ENCODE measurements around the gene CAMKK1. TPM values are rescaled to one million over a fixed set of nuclear protein-coding genes. Genes with fewer than 3 reads are reported as not detected.

CAMKK1 gene
- 1 to 10 TPM; 3.4 to 4.0 TPM for total RNA-seq

GRCh38 chr17:3893003-3893719 is at the start of gene CAMKK1:
TSS of gene CAMKK1 (minus strand) at chr17:3893053. CDS start at chr17:3885687, 7,366 bp downstream.
- Mint-ChIP-seq H3K36me3 (ENCODE audit: low read depth) (no peaks in the 10 kb centered on the region), H3K4me3 (peak within 1 kb of the TSS; percentile 82), H3K27ac (peak within 1 kb of the TSS; percentile 87), H3K9me3 (no peaks in the 10 kb centered on the region), H3K4me1 (peaks cover 45% of the 10 kb centered on the region), H3K27me3 (peaks cover 7% of the 10 kb centered on the region)
- ChIA-PET POLR2A (interaction anchor here (0.6 kb wide), 1 partner anchor 106 kb away, joined by 5 read pairs; no protein-coding TSS in a partner anchor), CTCF (interaction anchor here (0.8 to 1.4 kb wide), 8 partner anchors 9 to 169 kb away, joined by 3 to 5 read pairs (median 3); partner anchors contain the start of genes HASPIN and NCBP3)
- peak; percentile 90 for DNase-seq

DNA sequence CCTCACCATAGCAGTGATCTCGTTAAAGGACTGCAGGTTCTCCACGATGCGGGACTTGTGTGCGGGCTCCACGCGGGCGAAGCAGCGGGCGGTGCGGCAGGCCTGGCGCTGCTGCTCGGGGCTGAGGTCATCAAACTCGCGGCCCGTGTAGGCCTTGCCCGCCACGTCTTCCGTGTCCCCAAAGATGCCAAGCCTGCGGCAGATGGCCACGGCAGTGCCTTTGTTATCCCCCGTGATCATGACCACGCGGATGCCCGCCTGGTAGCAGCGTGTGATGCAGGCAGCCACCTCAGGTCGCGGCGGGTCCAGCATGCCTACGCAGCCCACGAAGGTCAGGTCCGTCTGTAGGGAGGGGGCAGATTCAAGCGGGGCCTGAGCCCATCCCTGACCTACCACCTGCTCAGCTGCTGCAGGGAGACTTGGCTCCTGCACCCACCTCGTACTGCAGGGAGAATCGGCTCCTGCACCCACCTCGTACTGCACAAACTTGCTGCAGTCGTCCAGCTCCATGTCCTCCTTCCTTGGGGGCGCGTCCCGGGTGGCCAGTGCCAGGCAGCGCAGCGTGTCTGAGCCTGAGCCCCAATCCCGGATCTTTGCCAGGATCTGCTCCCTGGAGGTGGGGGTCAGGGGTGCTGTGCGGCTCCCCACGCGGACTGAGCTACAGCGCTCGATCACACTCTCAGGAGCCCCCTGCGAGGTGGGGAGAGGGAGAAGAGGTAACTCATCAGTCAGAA is 48.3 kb upstream of the CAMKK1 start:
- Mint-ChIP-seq H3K36me3 (ENCODE audit: low read depth) (peaks cover 70% of the 10 kb centered on the region), H3K4me1 (no peaks in the 10 kb centered on the region), H3K9me3 (no peaks in the 10 kb centered on the region), H3K27ac (no peak overlapping the region), H3K4me3 (no peak overlapping the region), H3K27me3 (no peaks in the 10 kb centered on the region)
- POLR2A ChIA-PET, result no interaction called here
- DNase-seq, result no peak
- CTCF ChIA-PET, result no interaction called here

DNA sequence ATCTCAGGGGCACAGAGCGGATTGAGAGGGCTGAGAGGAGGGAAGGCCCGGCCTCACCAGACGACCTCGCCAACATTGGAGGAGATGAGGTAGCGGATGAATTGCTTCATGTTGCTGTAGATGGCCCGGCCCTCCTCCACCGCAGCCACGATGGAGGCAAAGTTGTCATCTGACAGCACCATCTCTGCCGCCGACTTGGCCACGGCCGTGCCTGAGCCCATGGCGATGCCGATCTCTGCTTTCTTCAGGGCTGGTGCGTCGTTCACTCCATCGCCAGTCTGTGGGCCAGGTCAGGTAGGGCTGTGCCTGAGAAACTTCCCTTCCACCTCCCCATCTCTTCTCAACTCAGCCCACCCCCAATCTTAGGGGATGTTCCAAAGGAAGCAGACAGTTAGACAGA is 44.5 kb upstream of the CAMKK1 start:
- Mint-ChIP-seq H3K36me3 (ENCODE audit: low read depth) (peaks cover 70% of the 10 kb centered on the region), H3K4me3 (no peak overlapping the region), H3K9me3 (no peaks in the 10 kb centered on the region), H3K4me1 (no peaks in the 10 kb centered on the region), H3K27me3 (no peaks in the 10 kb centered on the region), H3K27ac (no peak overlapping the region)
- POLR2A ChIA-PET, result no interaction called here
- CTCF ChIA-PET, result no interaction called here
- DNase-seq, result no peak

DNA sequence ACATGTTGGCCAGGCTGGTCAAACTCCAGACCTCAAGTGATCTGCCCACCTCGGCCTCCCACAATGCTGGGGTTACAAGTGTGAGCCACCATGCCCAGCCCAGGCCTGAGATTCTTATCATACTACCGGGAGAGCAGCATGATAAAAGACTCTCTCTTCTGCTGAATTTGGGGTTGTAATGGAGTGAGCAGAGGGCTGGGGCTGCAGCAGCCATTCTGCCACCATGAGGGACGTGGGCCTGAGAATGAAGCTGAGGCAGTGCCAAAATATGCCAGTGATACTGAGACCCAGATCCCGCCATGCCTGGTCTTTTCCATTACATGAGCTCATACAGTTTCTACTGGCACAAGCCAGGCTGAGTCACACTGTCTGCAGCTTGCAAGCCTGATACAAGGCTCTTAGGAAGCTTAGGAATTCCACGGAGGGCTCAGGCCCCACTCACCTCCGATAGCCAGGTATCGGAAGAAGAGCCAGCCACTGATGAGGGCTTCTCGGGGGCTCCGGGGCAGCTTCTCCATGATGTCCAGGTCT is 43.0 kb upstream of the CAMKK1 start:
- CTCF ChIA-PET, result interaction anchor here (0.7 to 1.3 kb wide), 2 partner anchors 21 to 89 kb away, joined by 3 to 4 read pairs; no protein-coding TSS in a partner anchor
- DNase-seq, result no peak
- H3K27ac Mint-ChIP-seq, result no peak overlapping the region
- no peak overlapping the region for H3K4me3 Mint-ChIP-seq
- POLR2A ChIA-PET, result no interaction called here
- no peaks in the 10 kb centered on the region for H3K9me3 Mint-ChIP-seq
- peaks cover 66% of the 10 kb centered on the region for H3K36me3 Mint-ChIP-seq (ENCODE audit: low read depth)
- H3K27me3 Mint-ChIP-seq, result no peaks in the 10 kb centered on the region
- no peaks in the 10 kb centered on the region for H3K4me1 Mint-ChIP-seq

DNA sequence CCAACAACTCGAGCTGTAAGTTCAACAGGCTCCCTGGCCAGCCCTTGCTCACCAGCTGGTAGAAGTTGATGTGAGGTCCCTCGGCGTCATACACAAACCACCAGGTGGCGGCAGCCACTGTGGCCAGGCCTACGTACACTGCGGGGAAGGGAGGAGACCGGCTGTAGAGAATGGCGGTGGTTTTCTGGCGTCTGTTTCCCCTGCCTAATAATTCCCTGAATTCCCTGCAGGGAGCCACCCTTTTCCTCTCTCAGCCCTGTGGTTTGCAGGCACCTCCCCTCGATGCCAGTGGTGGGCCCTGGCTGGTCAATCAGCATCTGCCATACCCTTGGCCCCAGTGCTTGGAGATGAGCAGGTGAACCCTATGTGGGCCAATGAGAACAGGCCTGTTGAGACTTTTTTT is 42.3 kb upstream of the CAMKK1 start:
- DNase-seq, result peak; percentile 49
- Mint-ChIP-seq H3K4me1 (no peaks in the 10 kb centered on the region), H3K4me3 (no peak overlapping the region), H3K9me3 (no peaks in the 10 kb centered on the region), H3K36me3 (ENCODE audit: low read depth) (peaks cover 66% of the 10 kb centered on the region), H3K27me3 (no peaks in the 10 kb centered on the region), H3K27ac (no peak overlapping the region)
- ChIA-PET POLR2A (no interaction called here), CTCF (interaction anchor here (0.7 to 1.7 kb wide), 3 partner anchors 11 to 43 kb away, joined by 3 to 4 read pairs (median 3); no protein-coding TSS in a partner anchor)

- H3K27ac Mint-ChIP-seq, result no peak overlapping the region
- CTCF ChIA-PET, result interaction anchor here (0.6 to 0.7 kb wide), 2 partner anchors 89 to 290 kb away, joined by 3 read pairs; no protein-coding TSS in a partner anchor
Observed at GRCh38 chr17:3929764-3930163, 36.9 kb upstream of the CAMKK1 start.

DNA sequence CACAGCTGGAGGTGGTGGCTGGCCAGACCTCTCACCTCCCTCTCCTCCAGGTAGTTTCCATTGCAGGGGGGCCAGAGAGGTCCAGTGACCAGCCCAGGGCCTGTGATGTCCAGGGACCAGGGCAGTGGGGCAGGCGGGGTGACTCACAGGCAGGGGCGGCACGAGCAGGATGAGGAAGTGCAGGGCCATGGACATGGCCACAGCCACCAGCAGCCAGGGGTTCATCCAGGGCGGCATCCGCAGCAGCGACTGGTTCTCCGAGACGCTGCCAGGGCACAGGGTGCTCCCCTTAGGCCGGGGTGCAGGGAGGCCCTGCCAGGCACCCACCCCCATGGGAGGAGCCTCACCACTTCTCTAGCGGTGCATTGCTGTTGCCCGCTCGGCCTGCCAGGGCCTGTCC is 36.3 kb upstream of the CAMKK1 start:
- Mint-ChIP-seq H3K27ac (no peak overlapping the region), H3K9me3 (no peaks in the 10 kb centered on the region), H3K27me3 (no peaks in the 10 kb centered on the region), H3K36me3 (ENCODE audit: low read depth) (peaks cover 48% of the 10 kb centered on the region), H3K4me3 (no peak overlapping the region), H3K4me1 (no peaks in the 10 kb centered on the region)
- DNase-seq, result no peak
- ChIA-PET CTCF (interaction anchor here (0.6 to 0.8 kb wide), 2 partner anchors 15 to 61 kb away, joined by 3 to 4 read pairs; no protein-coding TSS in a partner anchor), POLR2A (no interaction called here)

More at GRCh38 chr17:3929764-3930163, 36.9 kb upstream of the CAMKK1 start:
- Mint-ChIP-seq H3K27me3 (no peaks in the 10 kb centered on the region), H3K4me1 (no peaks in the 10 kb centered on the region), H3K9me3 (no peaks in the 10 kb centered on the region), H3K36me3 (ENCODE audit: low read depth) (peaks cover 49% of the 10 kb centered on the region), H3K4me3 (no peak overlapping the region)
- POLR2A ChIA-PET, result no interaction called here
- no peak for DNase-seq

GRCh38 chr17:3928406-3928805 is 35.6 kb upstream of the CAMKK1 start:
- no peak overlapping the region for H3K27ac Mint-ChIP-seq
- no peak overlapping the region for H3K4me3 Mint-ChIP-seq
- no peaks in the 10 kb centered on the region for H3K4me1 Mint-ChIP-seq
- no peaks in the 10 kb centered on the region for H3K27me3 Mint-ChIP-seq
- H3K9me3 Mint-ChIP-seq, result no peaks in the 10 kb centered on the region
- ChIA-PET CTCF (interaction anchor here (0.6 to 1.5 kb wide), 4 partner anchors 14 to 122 kb away, joined by 3 to 4 read pairs (median 3); no protein-coding TSS in a partner anchor), POLR2A (no interaction called here)
- H3K36me3 Mint-ChIP-seq (ENCODE audit: low read depth), result peaks cover 43% of the 10 kb centered on the region
- DNase-seq, result no peak

DNA sequence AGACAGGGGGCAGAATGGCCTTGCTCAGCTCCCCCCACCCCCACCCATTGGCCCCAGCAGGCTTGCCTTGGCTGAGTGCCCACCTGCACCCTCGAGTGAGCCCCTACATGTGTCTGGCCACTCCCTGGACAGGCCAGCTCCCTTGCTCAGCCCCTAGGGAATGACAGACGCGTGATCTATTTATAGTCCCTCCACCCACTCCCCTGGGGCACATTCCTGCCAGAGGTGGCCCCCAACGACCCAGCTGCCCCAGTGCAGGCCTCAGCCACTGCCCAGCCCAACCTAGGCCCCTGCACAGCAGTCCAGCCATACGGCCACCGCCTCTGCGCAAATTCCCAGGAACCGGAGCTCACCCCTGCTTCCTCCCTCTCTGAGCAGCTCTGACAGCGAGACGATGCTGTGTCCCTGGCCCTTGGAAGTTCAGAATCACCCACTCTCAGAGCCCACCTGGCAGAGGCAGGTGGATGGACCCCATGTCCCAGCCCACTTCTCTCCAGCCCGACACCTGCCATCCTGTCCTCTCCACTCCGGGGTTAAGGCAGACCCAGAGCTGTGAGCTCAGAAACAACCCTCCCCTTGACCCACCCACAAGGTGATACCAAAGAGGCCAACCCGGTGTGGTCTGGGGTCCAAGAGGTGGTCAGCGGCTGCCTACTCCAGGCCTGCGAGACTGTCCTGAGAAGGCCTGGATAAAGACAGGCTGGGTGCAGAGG is 34.9 kb upstream of the CAMKK1 start:
- H3K4me3 Mint-ChIP-seq, result no peak overlapping the region
- H3K27me3 Mint-ChIP-seq, result no peaks in the 10 kb centered on the region
- no peaks in the 10 kb centered on the region for H3K9me3 Mint-ChIP-seq
- ChIA-PET CTCF (interaction anchor here (0.6 to 2.1 kb wide), 4 partner anchors 39 to 125 kb away, joined by 3 to 6 read pairs (median 4); partner anchors contain the start of gene NCBP3), POLR2A (no interaction called here)
- DNase-seq, result no peak
- H3K4me1 Mint-ChIP-seq, result no peaks in the 10 kb centered on the region
- H3K27ac Mint-ChIP-seq, result no peak overlapping the region
- peaks cover 41% of the 10 kb centered on the region for H3K36me3 Mint-ChIP-seq (ENCODE audit: low read depth)

DNA sequence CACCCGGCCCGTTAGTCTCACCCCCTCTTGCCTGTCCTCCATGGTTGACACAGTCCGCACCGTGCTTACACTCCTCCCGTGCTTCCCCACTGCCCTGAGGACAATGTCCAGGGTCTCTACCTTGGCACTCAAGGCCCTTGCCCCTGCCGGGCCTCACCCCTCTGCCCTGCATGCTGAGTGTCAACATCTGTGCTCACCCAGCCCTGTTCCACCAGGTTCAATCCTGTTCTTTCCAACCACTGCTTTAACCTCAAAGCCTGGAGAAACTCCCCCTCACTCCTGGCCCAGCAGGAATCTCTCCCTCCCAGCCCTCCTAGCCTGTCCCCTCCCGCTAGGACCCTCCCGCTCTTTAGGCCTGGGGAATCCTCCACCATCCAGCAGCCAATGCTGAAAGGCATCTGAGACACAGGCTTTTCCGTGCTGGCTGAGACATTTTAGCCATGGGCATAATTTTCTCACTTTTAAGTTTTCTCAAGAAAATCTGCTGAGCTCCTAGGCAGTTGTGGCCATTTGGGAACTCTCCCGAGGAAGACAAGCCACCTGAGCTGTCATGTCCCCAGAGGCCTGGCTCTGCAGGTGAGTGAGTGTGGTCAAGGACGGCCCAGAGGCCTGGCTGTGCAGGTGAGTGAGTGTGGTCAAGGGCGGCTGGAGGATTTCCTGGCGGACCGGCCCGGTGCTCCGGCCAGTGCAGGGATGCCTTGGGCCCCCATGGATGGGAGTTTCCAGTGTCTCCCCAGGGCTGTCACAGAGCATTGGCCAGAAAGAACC is 34.2 kb upstream of the CAMKK1 start:
- DNase-seq, result no peak
- ChIA-PET CTCF (interaction anchor here (0.6 to 2.1 kb wide), 5 partner anchors 13 to 125 kb away, joined by 3 to 9 read pairs (median 5); partner anchors contain the start of gene NCBP3), POLR2A (no interaction called here)
- Mint-ChIP-seq H3K9me3 (no peaks in the 10 kb centered on the region), H3K4me1 (no peaks in the 10 kb centered on the region), H3K36me3 (ENCODE audit: low read depth) (peaks cover 38% of the 10 kb centered on the region), H3K27ac (no peak overlapping the region), H3K4me3 (no peak overlapping the region), H3K27me3 (no peaks in the 10 kb centered on the region)

DNA sequence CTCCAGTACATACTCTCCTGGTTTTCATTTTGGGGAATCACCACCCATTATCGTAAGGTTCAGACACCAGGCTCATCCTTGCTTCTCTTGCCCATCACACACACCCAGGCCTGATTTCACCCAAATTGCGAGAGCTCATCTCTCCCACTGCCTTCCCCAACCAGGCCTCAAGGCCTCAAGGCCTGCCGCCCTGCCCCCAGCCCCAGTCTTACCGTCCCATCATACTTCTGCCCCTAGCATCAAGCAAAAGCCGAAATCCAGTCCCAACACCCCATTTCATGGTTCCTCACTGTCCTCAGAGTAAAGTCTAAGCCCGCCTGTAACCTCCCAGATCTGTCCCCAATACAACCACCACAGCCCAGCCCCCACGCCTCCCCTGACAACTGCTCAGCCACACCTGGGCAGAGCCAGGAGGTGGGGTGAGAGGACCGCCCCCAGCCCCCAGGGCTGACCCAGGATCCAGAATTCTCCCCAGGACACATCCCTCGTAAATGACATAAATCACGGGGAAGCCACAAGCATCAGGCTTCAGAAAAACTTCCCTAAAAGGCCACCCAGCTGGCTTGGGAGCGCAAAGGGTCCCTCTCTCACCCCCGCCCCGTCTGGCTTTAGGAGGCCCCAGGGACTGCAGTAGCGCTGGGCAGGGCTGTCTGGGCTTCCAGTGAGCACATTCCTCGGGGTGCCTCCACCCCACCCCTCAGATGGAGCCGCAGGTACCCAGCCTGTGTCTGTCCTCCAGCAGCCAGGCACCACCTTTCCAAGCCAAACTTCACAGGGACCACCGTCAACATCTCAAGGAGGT is 33.0 kb upstream of the CAMKK1 start:
- no peak for DNase-seq
- POLR2A ChIA-PET, result interaction anchor here (0.7 kb wide), 1 partner anchor 16 kb away, joined by 5 read pairs; no protein-coding TSS in a partner anchor
- H3K9me3 Mint-ChIP-seq, result no peaks in the 10 kb centered on the region
- H3K4me1 Mint-ChIP-seq, result no peaks in the 10 kb centered on the region
- peak overlapping the region; percentile 44 for H3K27ac Mint-ChIP-seq
- H3K4me3 Mint-ChIP-seq, result no peak overlapping the region
- no peaks in the 10 kb centered on the region for H3K27me3 Mint-ChIP-seq
- peaks cover 31% of the 10 kb centered on the region for H3K36me3 Mint-ChIP-seq (ENCODE audit: low read depth)
- CTCF ChIA-PET, result interaction anchor here (0.6 to 2.1 kb wide), 4 partner anchors 12 to 80 kb away, joined by 3 to 9 read pairs (median 5); partner anchors contain the start of gene NCBP3
